Nucleus accumbens (tissue), 56 donors: ENCODE data around the gene RPL18.
A peak's percentile ranks its signal among the peaks of the same experiment; 100 is the strongest.

ENCODE experiments used
- DNase-seq, 56 donors: peaks; one replicate each; lab custom pipeline; 2025; lab: John Stamatoyannopoulos, UW

Gene RPL18

DNA sequence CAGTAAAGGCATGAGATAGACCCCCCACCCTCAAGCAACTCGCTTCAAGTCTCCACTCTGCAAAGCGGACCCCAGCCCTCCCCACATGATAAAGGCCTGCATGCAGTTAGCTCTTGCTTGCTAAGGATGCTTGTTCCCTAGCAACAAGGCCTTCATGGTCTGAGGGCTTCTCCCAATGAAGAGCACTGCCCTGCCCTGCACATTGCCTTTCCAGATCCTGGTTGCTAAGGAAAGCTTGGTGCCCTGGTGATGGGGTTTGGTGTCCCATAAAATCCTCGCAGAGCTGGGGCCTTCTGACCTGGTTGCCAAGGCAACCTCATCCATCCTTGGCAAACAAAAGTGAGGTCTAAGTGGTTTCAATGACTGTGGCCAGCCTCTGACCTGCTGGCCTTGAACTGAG is 12.2 kb upstream of the RPL18 start:
- no peak for DNase-seq

GRCh38 chr19:48630296-48631063 is 11.5 kb upstream of the RPL18 start:
- peak in 8 of 56 donors; percentile 24 to 59 (median 46) for DNase-seq

DNA sequence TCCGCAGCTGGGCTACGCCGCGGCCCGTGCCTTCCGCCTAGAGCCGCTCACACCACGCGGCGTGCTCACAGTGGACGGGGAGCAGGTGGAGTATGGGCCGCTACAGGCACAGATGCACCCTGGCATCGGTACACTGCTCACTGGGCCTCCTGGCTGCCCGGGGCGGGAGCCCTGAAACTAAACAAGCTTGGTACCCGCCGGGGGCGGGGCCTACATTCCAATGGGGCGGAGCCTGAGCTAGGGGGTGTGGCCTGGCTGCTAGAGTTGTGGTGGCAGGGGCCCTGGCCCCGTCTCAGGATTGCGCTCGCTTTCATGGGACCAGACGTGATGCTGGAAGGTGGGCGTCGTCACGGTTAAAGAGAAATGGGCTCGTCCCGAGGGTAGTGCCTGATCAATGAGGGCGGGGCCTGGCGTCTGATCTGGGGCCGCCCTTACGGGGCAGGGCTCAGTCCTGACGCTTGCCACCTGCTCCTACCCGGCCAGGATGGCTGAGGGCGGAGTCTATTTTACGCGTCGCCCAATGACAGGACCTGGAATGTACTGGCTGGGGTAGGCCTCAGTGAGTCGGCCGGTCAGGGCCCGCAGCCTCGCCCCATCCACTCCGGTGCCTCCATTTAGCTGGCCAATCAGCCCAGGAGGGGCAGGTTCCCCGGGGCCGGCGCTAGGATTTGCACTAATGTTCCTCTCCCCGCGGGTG is 10.8 kb upstream of the RPL18 start:
- peak in 33 of 56 donors; percentile 19 to 82 (median 50) for DNase-seq

GRCh38 chr19:48629297-48629598 is 10.3 kb upstream of the RPL18 start:
- DNase-seq = no peak

DNA sequence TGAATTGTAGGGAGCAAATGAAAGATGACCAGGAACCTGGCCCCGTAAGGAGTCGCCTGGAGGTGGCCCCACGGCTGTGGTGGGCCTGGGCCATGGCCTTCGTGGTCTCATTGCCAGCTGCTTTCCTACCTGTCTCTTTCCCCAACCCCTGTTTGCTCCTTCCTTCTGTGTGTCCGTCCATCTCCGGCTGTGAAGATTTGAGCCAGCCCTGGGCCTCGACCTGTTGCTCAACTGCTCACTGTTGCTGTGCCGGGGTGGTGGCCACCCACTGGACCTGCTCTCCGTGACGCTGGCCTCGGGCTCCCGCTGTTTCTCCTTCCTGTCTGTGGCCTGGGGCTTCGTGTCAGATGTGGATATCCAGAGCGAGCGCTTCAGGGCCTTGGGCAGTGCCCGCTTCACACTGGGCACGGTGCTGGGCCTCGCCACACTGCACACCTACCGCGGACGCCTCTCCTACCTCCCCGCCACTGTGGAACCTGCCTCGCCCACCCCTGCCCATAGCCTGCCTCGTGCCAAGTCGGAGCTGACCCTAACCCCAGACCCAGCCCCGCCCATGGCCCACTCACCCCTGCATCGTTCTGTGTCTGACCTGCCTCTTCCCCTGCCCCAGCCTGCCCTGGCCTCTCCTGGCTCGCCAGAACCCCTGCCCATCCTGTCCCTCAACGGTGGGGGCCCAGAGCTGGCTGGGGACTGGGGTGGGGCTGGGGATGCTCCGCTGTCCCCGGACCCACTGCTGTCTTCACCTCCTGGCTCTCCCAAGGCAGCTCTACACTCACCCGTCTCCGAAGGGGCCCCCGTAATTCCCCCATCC is 9.7 kb upstream of the RPL18 start:
- no peak for DNase-seq

DNA sequence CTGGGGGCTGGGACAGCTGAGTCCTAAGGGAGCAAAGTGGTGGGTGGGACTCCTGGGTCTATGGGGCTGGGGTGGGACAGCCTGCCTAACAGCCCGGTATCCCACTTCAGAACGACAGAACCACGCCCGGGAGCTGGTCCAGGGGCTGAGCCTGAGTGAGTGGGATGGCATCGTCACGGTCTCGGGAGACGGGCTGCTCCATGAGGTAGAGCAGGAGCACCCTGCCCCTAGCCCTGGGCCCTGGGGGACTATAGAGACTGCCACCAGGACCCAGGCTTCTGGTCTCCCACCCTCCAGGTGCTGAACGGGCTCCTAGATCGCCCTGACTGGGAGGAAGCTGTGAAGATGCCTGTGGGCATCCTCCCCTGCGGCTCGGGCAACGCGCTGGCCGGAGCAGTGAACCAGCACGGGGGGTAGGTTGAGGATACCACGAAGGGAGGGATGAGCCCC is 8.9 kb upstream of the RPL18 start:
- DNase-seq = no peak

- no peak for DNase-seq
These were observed 8.4 kb upstream of the RPL18 start for GRCh38 chr19:48627201-48627864.

DNA sequence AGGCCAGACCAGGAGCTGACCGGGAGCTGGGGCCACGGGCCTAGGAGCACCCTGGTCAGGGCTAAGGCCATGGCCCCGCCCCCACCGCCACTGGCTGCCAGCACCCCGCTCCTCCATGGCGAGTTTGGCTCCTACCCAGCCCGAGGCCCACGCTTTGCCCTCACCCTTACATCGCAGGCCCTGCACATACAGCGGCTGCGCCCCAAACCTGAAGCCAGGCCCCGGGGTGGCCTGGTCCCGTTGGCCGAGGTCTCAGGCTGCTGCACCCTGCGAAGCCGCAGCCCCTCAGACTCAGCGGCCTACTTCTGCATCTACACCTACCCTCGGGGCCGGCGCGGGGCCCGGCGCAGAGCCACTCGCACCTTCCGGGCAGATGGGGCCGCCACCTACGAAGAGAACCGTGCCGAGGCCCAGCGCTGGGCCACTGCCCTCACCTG is 6.9 kb upstream of the RPL18 start:
- DNase-seq = no peak

GRCh38 chr19:48624791-48625723 is 6.1 kb upstream of the RPL18 start:
- peak in 1 of 56 donors; percentile 30 for DNase-seq

- DNase-seq = peak; percentile 76 to 99 (median 97)
These were observed 5.2 kb upstream of the RPL18 start for GRCh38 chr19:48624067-48624594.

DNA sequence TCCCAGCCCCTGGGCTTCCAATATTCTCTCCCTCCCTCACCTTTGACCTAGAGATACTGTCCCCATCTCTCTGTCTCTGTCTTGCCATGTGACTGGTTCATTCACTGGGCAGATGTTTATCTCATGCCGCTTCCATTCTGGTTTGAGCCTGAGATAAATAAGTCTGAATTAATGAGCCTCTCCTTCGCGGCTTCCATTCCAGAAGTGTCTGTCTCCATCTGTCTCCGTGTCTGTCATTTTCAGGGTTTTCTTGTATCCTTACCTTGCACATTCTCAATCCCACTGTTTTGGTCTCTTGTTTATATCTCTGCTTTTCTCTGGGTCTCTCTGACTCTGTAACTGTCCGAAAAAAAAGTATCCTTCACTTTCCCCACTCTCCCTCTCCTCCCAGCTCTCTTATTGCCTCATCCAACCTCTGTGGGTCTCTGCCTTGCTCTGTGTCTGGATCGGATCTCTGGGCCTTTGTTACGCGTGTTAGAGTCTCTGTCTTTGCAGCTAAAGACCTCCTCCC is 4.6 kb upstream of the RPL18 start:
- peak in 2 of 56 donors; percentile 38 for DNase-seq

DNA sequence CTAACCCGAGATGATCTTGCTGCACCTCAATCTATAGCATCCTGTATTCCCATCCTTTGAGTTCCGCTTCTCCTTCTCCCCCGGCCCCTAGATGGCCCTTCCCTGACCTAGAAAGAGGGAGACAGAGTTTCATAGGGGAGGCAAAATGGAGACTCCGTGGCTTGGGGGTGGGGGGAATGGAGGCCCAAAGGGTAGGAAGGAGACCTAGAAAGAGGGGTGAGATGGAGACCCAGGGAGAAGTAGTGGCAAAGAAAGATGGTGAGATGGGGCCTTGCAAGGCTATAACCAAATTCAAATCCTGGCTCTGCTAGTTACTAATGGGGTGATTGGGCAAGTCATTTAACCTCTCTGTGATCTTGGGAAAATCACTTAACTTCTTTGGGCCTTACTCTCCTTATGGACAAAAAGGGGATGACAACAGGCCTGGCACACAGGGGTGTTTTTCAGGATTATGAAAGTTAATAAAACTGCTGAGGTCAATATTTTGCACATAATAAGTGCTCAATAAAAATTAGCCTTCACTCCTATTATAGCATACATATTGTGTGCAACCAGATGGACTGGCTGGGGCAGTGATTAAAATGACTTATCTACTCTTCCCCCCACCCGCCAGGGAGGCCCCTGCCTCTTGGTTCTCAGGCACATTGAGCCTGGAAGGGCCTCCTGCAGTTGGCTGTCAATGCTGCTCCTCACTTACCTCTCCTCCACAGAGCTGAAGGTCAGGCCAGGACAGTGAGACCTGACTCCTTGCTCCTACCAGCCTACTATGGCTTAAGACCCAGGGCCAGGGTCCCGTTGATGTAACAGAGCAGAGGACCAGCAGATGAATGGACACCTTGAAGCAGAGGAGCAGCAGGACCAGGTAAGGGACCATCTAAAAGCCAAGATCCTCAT is 961 bp upstream of the RPL18 start:
- no peak for DNase-seq

GRCh38 chr19:48618278-48618915 is 581 bp downstream of the RPL18 start:
- peak in 2 of 56 donors; percentile 61 to 63 for DNase-seq

DNA sequence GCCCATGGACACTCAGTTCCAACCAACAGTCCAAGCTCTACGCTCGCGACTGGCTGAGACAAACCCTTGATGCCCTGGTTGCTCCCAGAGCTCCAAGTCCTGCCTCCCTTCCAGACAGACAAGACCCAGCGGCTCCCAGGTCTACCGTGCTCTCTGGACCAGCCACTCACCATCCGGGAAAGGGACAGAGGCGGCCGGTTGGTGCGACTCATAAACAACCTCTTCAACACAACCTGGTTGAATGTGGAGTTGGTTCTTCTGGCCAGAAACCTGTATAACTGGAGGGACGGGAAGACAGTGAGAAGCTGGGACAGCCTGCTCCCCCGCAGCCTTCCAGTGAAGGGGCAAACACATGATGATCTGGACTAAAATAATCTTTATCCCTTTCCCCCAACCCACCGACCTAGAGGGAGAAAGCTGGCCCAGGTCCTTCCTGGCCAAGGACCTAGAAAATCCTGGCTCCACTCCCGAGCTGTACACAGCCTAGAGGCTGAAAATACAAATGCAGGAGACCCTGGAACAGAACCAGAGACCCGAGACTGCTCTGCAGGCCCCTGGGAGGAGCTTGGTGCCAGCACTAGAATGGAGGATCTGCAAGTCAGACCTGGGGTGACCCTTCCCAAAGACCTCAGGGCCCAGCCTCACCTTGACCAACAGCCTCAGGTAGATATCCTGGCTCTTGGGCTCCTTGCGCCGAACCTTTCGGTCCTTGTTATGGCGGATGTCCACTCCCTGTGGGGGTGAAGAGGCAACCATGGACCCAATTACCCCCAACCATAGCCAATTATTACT is 1.6 kb downstream of the RPL18 start:
- DNase-seq = peak in 7 of 56 donors; percentile 13 to 43 (median 29)

GRCh38 chr19:48616491-48617056 is 2.4 kb downstream of the RPL18 start:
- DNase-seq = no peak

GRCh38 chr19:48616041-48616436 is 2.9 kb downstream of the RPL18 start:
- DNase-seq = no peak
